GM12891 (cell line): ENCODE results near the gene SLC9A9.

Experiments used
- PAX5 ChIP-seq: IDR thresholded peaks from 2 replicates; pipeline ENCODE4 v1.6.1; 2011; ENCODE audit warnings: low read length, moderate library complexity, mild to moderate bottlenecking; ENCODE audit not compliant: insufficient read depth, severe bottlenecking
- POLR2A ChIP-seq: IDR thresholded peaks from 2 replicates; pipeline ENCODE4 v1.6.1; 2011; ENCODE audit warnings: low read depth, low read length, control low read depth
- POLR2AphosphoS5 ChIP-seq: IDR thresholded peaks from 2 replicates; pipeline ENCODE4 v1.6.1; 2011; ENCODE audit warnings: low read depth, low read length, control low read depth
- POU2F2 ChIP-seq: IDR thresholded peaks from 2 replicates; pipeline ENCODE4 v1.6.1; 2011; ENCODE audit warnings: low read depth, mild to moderate bottlenecking, control low read depth, low read length, moderate library complexity
- SPI1 ChIP-seq: IDR thresholded peaks from 2 replicates; pipeline ENCODE4 v1.6.1; 2011; ENCODE audit warnings: low read depth, low read length, control low read depth
- TAF1 ChIP-seq: IDR thresholded peaks from 2 replicates; pipeline ENCODE4 v1.6.1; 2011; ENCODE audit warnings: low read depth, low read length, control low read depth

DNA sequence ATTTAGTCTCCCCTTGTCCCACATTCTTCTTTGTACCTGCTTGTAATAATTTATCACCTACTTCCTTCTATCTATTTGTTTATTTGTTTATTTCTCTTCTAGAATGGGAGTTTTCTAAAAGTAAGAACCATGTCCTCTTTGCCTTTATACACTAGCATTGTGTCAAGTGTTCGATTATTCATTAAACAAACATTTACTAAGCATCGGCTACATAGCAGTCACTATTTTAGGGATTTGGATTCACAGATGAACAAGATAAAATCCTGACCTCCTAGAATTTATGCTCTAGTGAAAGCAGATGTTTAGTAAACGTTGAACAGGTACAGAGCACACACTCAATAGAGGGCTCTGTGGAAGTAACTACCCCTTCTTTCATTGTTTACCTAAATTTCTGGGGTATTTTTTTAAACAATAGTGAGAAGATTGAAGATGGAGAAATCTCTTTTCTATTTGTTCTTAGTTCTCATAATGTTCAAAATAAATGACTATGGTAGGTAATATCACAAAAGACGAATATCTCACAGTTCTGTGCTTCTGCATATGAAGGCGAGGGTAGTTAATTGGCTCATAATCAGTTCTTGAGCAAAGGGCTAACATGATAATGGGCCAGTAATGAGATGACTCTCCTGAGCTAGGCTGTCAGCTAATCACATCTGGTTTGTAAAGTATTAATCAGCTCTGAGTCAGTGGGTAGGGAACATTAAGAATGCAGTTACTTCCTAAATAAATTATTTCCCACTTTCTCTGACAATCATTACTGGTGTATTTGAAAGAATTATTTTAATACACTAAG, 111.9 kb downstream of the SLC9A9 start:
- TF ChIP-seq POLR2A (no peak), POLR2AphosphoS5 (no peak), TAF1 (no peak), POU2F2 (no peak), SPI1 (no peak), PAX5 (no peak)
